ENCODE results near the gene CABCOCO1. TPM values are rescaled to one million over a fixed set of nuclear protein-coding genes. Genes with fewer than 3 reads are reported as not detected.

Gene CABCOCO1
- total and polyA plus RNA-seq, 4 donors, result 3.8 to 15.4 (median 10.1) TPM

- ATAC-seq (ENCODE audit: insufficient read depth, low FRiP score), result no peak
- Histone ChIP-seq H3K27me3 (ENCODE audit: control insufficient read depth in 3 of 3, insufficient read depth in 3 of 3, low read length in 2 of 3) (no peaks in the 10 kb centered on the region), H3K27ac (ENCODE audit: low read depth in 1 of 2, low read length in 1 of 2) (no peak overlapping the region), H3K36me3 (ENCODE audit: control insufficient read depth in 4 of 4, insufficient read depth in 4 of 4, low read length in 4 of 4) (no peaks in the 10 kb centered on the region), H3K4me3 (no peak overlapping the region), H3K9ac (ENCODE audit: insufficient read depth in 1 of 2, low read length in 2 of 2) (no peak overlapping the region), H3K9me3 (ENCODE audit: control insufficient read depth in 4 of 4, insufficient read depth in 3 of 4, low read length in 3 of 4) (no peaks in the 10 kb centered on the region), H3K4me1 (ENCODE audit: control insufficient read depth in 5 of 5, insufficient read depth in 5 of 5, low read length in 5 of 5) (peaks cover 0 to 3% (median 0%) of the 10 kb centered on the region in 5 donors)
- TF ChIP-seq, protein P1, sequence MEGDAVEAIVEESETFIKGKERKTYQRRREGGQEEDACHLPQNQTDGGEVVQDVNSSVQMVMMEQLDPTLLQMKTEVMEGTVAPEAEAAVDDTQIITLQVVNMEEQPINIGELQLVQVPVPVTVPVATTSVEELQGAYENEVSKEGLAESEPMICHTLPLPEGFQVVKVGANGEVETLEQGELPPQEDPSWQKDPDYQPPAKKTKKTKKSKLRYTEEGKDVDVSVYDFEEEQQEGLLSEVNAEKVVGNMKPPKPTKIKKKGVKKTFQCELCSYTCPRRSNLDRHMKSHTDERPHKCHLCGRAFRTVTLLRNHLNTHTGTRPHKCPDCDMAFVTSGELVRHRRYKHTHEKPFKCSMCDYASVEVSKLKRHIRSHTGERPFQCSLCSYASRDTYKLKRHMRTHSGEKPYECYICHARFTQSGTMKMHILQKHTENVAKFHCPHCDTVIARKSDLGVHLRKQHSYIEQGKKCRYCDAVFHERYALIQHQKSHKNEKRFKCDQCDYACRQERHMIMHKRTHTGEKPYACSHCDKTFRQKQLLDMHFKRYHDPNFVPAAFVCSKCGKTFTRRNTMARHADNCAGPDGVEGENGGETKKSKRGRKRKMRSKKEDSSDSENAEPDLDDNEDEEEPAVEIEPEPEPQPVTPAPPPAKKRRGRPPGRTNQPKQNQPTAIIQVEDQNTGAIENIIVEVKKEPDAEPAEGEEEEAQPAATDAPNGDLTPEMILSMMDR (IDR thresholded peaks at IDR 0.05; ENCODE audit: control extremely low read depth, extremely low read depth), result no peak
- 84 to 86% methylated on average over 17 of the region's 17 CpGs for WGBS, 2 donors
- DNase-seq, result no peak
These were observed 134.8 kb downstream of the CABCOCO1 start for GRCh38 chr10:61797304-61798153.

DNA sequence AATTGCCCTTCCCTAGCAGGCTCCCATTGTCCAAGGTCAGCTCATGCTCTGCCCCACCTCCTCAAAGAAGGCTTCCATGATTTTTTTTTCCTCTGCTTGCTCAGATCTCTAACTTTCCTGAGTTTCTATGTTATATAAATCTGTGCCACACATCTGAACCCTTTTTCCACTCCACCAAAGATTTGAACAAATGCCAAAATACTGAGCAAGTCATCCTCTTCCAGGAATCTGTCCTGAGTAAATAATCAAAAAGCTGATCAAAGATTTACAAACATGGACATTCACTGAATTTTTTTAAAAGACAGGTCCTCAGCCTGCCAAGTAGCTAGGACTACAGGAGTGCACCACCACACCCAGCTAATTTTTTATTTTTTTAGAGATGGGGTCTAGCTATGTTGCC, 136.0 kb downstream of the CABCOCO1 start:
- TF ChIP-seq, protein P1 (IDR thresholded peaks at IDR 0.05; ENCODE audit: control extremely low read depth, extremely low read depth), result no peak
- no peaks in the 10 kb centered on the region for H3K27me3 ChIP-seq (ENCODE audit: control insufficient read depth in 3 of 3, insufficient read depth in 3 of 3, low read length in 2 of 3)
- DNase-seq (no peak), ATAC-seq (ENCODE audit: insufficient read depth, low FRiP score) (no peak)
- no peaks in the 10 kb centered on the region for H3K36me3 ChIP-seq (ENCODE audit: control insufficient read depth in 4 of 4, insufficient read depth in 4 of 4, low read length in 4 of 4)
- H3K27ac ChIP-seq (ENCODE audit: low read depth in 1 of 2, low read length in 1 of 2), result no peak overlapping the region
- H3K4me1 ChIP-seq (ENCODE audit: control insufficient read depth in 5 of 5, insufficient read depth in 5 of 5, low read length in 5 of 5), result peaks cover 0 to 3% (median 0%) of the 10 kb centered on the region in 5 donors
- H3K9me3 ChIP-seq (ENCODE audit: control insufficient read depth in 4 of 4, insufficient read depth in 3 of 4, low read length in 3 of 4), result no peaks in the 10 kb centered on the region
- no peak overlapping the region for H3K9ac ChIP-seq (ENCODE audit: insufficient read depth in 1 of 2, low read length in 2 of 2)
- H3K4me3 ChIP-seq, result no peak overlapping the region

DNA sequence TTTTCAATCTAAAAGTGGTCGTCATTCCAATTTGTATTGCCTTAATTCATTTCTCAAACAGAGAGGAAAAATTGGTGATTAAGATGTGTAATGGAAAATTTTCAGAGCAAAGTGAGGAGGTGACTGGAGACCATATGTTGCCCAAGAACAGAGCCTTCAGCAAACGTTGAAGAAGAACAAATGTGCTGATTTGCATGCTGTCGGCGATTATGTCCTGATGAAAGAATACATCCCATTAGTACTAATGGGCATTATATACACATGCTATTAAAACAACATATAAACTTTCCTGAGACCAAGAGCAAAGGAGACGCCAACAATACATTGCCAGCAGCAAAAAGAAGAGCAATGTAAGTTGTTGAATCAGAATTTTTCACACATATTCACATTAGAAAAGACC, 138.8 kb downstream of the CABCOCO1 start:
- no peak overlapping the region for H3K27ac ChIP-seq (ENCODE audit: low read depth in 1 of 2, low read length in 1 of 2)
- H3K36me3 ChIP-seq (ENCODE audit: control insufficient read depth in 4 of 4, insufficient read depth in 4 of 4, low read length in 4 of 4), result no peaks in the 10 kb centered on the region
- no peak overlapping the region for H3K9ac ChIP-seq (ENCODE audit: insufficient read depth in 1 of 2, low read length in 2 of 2)
- 83 to 85% methylated on average over 5 of the region's 5 CpGs for WGBS, 2 donors
- no peaks in the 10 kb centered on the region for H3K9me3 ChIP-seq (ENCODE audit: control insufficient read depth in 4 of 4, insufficient read depth in 3 of 4, low read length in 3 of 4)
- TF ChIP-seq, protein P1 (IDR thresholded peaks at IDR 0.05; ENCODE audit: control extremely low read depth, extremely low read depth), result no peak
- DNase-seq, result no peak
- H3K4me3 ChIP-seq, result no peak overlapping the region
- no peak for ATAC-seq (ENCODE audit: insufficient read depth, low FRiP score)
- H3K27me3 ChIP-seq (ENCODE audit: control insufficient read depth in 3 of 3, insufficient read depth in 3 of 3, low read length in 2 of 3), result no peaks in the 10 kb centered on the region
- no peaks in the 10 kb centered on the region for H3K4me1 ChIP-seq (ENCODE audit: control insufficient read depth in 5 of 5, insufficient read depth in 5 of 5, low read length in 5 of 5)

Data from lung (tissue), 12 donors.